Upper lobe of right lung (tissue), 1 donor: ENCODE results near the gene PCDHGB7. TPM values are rescaled to one million over a fixed set of nuclear protein-coding genes. Genes with fewer than 3 reads are reported as not detected.
"Not testable (repeated sequence)": the region's sequence is repeated elsewhere in the genome, so short reads cannot be mapped to it uniquely, and the experiment has no call there.

Experiments used
- ATAC-seq: fragments of 200-7000 bp; cut with Tn5 transposase; one replicate; pipeline ENCODE4 v1.9.1; 2020; ENCODE audit warnings: mild to moderate bottlenecking, moderate library complexity
- DNase-seq: peaks from one replicate; pipeline ENCODE4 v3.0.0-alpha.2; 2020
- H3K27ac ChIP-seq: fragments of 200-600 bp; one replicate; pipeline ENCODE4 v1.8.0; 2022
- H3K27me3 ChIP-seq: fragments of 200-600 bp; one replicate; pipeline ENCODE4 v1.8.0; 2022; ENCODE audit warnings: mild to moderate bottlenecking
- H3K36me3 ChIP-seq: fragments of 200-600 bp; one replicate; pipeline ENCODE4 v1.8.0; 2022
- H3K4me1 ChIP-seq: fragments of 200-600 bp; one replicate; pipeline ENCODE4 v1.8.0; 2022
- H3K4me3 ChIP-seq: fragments of 200-600 bp; one replicate; pipeline ENCODE4 v1.8.0; 2022; ENCODE audit warnings: mild to moderate bottlenecking
- H3K9me3 ChIP-seq: fragments of 200-600 bp; one replicate; pipeline ENCODE4 v1.8.0; 2022
- intact Hi-C: fragments of 100-400 bp; cut with DNase I; formaldehyde crosslinking; loops from one replicate; pipeline ENCODE4 v1.11.0; 2022
- total RNA-seq: library from RNA; stranded (reverse); fragmentation: NEBNext Ultra II Directional; extraction: Animal tissue kit (Norgen Biotek cat#: 25700); gene quantifications from one replicate; pipeline ENCODE4 v1.2.1, GENCODE V29; 2021
- TF ChIP-seq, protein P1 (sequence below): fragments of 200-600 bp; IDR thresholded peaks from one replicate; pipeline ENCODE4 v1.8.0; 2022; ENCODE audit warnings: antibody characterized with exemption
- donor health status: DM: no; HTN: yes; CAD: no; lungs with severe emphysema.

Gene PCDHGB7
- total RNA-seq, 1 donor from 2014 or later = 15.4 TPM

DNA sequence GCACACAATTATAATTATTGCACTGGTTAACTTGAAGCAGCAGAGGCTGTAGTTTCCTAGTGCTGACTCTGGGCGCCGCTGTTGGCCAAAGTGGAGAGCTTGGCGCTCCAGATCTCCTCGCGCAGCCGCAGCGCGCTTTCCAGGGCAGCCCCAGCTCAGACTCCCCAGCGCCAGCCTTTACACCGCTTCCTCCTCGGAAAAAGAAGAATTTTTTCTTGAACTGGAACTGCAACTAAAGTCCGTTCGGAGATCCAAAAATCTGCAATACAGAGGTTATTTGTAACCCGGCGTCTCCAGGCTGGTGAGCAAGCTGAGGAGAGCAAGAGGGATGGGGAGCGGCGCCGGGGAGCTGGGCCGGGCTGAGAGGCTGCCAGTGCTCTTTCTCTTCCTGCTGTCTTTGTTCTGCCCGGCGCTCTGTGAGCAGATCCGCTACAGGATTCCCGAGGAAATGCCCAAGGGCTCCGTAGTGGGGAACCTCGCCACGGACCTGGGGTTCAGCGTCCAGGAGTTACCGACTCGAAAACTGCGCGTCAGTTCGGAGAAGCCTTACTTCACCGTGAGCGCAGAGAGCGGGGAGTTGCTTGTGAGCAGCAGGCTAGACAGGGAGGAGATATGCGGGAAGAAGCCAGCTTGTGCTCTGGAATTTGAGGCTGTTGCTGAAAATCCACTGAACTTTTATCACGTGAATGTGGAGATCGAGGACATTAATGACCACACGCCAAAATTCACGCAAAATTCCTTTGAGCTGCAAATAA lies 29.7 kb upstream of the PCDHGB7 start, which contains the start of gene PCDHGB4:
Gene PCDHGB4 (plus strand): TSS at position 142 of the 755 bp plus-strand sequence. CDS start 187 bp downstream, at position 329.
- H3K4me1 ChIP-seq, intact Hi-C loops, H3K27ac ChIP-seq, H3K27me3 ChIP-seq, H3K4me3 ChIP-seq, H3K36me3 ChIP-seq: not testable (repeated sequence)
- ATAC-seq (peak; percentile 92), DNase-seq (peak; percentile 74)
- TF ChIP-seq, protein P1, sequence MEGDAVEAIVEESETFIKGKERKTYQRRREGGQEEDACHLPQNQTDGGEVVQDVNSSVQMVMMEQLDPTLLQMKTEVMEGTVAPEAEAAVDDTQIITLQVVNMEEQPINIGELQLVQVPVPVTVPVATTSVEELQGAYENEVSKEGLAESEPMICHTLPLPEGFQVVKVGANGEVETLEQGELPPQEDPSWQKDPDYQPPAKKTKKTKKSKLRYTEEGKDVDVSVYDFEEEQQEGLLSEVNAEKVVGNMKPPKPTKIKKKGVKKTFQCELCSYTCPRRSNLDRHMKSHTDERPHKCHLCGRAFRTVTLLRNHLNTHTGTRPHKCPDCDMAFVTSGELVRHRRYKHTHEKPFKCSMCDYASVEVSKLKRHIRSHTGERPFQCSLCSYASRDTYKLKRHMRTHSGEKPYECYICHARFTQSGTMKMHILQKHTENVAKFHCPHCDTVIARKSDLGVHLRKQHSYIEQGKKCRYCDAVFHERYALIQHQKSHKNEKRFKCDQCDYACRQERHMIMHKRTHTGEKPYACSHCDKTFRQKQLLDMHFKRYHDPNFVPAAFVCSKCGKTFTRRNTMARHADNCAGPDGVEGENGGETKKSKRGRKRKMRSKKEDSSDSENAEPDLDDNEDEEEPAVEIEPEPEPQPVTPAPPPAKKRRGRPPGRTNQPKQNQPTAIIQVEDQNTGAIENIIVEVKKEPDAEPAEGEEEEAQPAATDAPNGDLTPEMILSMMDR = peak; percentile 42
- H3K9me3 ChIP-seq = peaks cover 31% of the 10 kb centered on the region

DNA sequence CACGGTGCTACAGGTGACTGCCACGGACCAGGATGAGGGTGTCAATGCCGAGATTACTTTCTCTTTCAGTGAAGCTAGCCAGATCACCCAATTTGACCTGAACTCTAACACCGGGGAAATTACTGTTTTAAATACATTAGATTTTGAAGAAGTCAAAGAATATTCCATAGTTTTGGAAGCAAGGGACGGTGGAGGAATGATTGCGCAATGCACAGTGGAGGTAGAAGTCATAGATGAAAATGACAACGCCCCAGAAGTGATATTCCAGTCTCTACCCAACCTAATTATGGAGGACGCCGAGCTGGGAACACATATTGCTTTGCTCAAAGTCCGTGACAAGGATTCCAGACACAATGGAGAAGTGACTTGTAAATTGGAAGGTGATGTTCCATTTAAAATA lies 28.8 kb upstream of the PCDHGB7 start:
- DNase-seq (no peak), ATAC-seq (no peak)
- Histone ChIP-seq H3K36me3 (no peaks in the 10 kb centered on the region), H3K27ac (no peak overlapping the region), H3K4me1 (no peaks in the 10 kb centered on the region), H3K27me3 (peaks cover 10% of the 10 kb centered on the region), H3K9me3 (peaks cover 40% of the 10 kb centered on the region), H3K4me3 (no peak overlapping the region)
- TF ChIP-seq, protein P1 = no peak
- intact Hi-C loops = no loop called here

DNA sequence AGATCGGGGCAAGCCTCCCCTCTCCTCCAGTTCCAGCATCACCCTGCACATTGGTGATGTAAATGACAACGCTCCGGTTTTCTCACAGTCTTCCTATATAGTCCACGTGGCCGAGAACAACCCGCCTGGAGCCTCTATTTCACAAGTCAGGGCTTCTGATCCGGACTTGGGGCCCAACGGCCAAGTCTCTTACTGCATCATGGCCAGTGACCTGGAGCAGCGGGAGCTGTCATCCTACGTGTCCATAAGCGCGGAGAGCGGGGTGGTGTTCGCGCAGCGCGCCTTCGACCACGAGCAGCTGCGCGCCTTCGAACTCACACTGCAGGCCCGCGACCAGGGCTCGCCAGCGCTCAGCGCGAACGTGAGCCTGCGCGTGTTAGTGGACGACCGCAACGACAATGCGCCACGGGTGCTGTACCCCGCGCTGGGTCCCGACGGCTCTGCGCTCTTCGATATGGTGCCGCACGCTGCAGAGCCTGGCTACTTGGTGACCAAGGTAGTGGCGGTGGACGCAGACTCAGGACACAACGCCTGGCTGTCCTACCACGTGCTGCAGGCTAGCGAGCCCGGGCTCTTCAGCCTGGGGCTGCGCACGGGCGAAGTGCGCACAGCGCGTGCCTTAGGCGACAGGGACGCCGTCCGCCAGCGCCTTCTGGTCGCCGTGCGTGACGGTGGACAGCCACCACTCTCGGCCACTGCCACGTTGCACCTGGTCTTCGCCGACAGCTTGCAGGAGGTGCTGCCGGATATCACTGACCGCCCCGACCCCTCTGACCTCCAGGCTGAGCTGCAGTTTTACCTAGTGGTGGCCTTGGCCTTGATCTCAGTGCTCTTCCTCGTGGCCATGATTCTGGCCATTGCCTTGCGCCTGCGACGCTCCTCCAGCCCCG lies 28.1 kb upstream of the PCDHGB7 start:
- intact Hi-C loops = no loop called here
- no peaks in the 10 kb centered on the region for H3K4me1 ChIP-seq

DNA sequence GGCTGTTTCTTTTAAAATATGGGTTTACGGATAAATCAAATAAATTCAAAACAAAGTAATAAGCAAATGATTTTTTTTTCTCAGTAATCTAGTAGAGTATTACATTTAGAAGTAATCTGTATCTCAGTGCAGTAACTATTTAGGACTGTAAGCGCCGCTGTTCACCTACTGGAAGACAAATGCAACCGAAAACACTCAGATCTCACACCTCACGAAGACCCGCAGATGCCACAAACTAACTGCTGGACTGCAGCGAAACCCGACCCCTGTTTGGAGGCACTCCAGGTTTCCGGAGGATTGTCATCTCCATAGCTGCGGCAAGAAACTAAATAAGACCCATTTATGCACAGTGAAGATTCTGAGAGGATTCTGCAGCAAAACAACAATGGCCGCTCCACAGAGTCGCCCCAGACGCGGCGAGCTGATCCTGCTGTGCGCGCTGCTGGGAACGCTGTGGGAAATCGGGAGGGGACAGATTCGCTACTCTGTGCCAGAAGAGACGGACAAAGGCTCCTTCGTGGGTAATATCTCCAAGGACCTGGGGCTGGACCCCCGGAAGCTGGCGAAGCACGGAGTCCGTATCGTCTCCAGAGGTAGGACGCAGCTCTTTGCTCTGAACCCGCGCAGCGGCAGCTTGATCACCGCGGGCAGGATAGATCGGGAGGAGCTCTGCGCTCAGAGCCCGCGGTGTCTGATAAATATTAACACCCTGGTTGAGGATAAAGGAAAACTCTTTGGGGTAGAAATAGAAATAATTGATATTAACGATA lies 24.9 kb upstream of the PCDHGB7 start, which contains the start of gene PCDHGA8:
Gene PCDHGA8 (plus strand): TSS at position 205 of the 770 bp plus-strand sequence. CDS start 181 bp downstream, at position 386.
- no peak within 1 kb of the TSS for H3K4me3 ChIP-seq
- TF ChIP-seq, protein P1 = peak; percentile 12
- H3K36me3 ChIP-seq = no peaks in the 10 kb centered on the region
- H3K27ac ChIP-seq = no peak within 1 kb of the TSS
- H3K9me3 ChIP-seq = peaks cover 36% of the 10 kb centered on the region
- peaks cover 16% of the 10 kb centered on the region for H3K27me3 ChIP-seq
- H3K4me1 ChIP-seq = no peaks in the 10 kb centered on the region
- ATAC-seq = no peak
- no peak for DNase-seq
- intact Hi-C loops = no loop called here

More for the DNA sequence above, 28.1 kb upstream of the PCDHGB7 start:
- ATAC-seq = no peak
- H3K27ac ChIP-seq = no peak overlapping the region
- peaks cover 16% of the 10 kb centered on the region for H3K27me3 ChIP-seq
- peaks cover 39% of the 10 kb centered on the region for H3K9me3 ChIP-seq
- TF ChIP-seq, protein P1 = no peak
- no peaks in the 10 kb centered on the region for H3K36me3 ChIP-seq
- H3K4me3 ChIP-seq = no peak overlapping the region
- no peak for DNase-seq

DNA sequence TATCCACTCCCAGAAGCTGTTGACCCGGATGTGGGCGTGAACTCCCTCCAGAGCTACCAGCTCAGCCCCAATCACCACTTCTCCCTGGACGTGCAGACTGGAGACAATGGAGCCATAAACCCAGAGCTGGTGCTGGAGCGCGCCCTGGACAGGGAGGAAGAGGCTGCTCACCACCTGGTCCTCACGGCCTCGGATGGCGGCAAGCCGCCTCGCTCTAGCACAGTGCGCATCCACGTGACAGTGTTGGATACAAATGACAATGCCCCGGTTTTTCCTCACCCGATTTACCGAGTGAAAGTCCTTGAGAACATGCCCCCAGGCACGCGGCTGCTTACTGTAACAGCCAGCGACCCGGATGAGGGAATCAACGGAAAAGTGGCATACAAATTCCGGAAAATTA lies 24.2 kb upstream of the PCDHGB7 start:
- ATAC-seq = no peak
- Histone ChIP-seq H3K4me3 (no peak overlapping the region), H3K4me1 (no peaks in the 10 kb centered on the region), H3K36me3 (no peaks in the 10 kb centered on the region), H3K27me3 (peaks cover 16% of the 10 kb centered on the region), H3K27ac (no peak overlapping the region), H3K9me3 (peaks cover 36% of the 10 kb centered on the region)
- TF ChIP-seq, protein P1 = no peak
- DNase-seq = no peak
- intact Hi-C loops = no loop called here

DNA sequence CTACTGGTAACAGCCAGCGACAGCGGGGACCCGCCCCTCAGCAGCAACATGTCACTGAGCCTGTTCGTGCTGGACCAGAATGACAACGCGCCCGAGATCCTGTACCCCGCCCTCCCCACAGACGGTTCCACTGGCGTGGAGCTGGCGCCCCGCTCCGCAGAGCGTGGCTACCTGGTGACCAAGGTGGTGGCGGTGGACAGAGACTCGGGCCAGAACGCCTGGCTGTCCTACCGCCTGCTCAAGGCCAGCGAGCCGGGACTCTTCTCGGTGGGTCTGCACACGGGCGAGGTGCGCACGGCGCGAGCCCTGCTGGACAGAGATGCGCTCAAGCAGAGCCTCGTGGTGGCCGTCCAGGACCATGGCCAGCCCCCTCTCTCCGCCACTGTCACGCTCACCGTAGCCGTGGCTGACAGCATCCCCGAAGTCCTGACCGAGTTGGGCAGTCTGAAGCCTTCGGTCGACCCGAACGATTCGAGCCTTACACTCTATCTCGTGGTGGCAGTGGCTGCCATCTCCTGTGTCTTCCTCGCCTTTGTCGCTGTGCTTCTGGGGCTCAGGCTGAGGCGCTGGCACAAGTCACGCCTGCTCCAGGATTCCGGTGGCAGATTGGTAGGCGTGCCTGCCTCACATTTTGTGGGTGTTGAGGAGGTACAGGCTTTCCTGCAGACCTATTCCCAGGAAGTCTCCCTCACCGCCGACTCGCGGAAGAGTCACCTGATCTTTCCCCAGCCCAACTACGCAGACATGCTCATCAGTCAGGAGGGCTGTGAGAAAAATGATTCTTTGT lies 22.9 kb upstream of the PCDHGB7 start:
- Histone ChIP-seq H3K27me3 (peaks cover 23% of the 10 kb centered on the region), H3K9me3 (peaks cover 29% of the 10 kb centered on the region)
- H3K4me3 ChIP-seq, H3K27ac ChIP-seq, H3K4me1 ChIP-seq, intact Hi-C loops, ATAC-seq, DNase-seq, H3K36me3 ChIP-seq: not testable (repeated sequence)
